GM18517 (cell line): ENCODE data around the gene ANKS1A.

Experiments
- ATAC-seq: cut with Tn5 transposase; IDR thresholded peaks from one replicate; pipeline ENCODE4 v1.9.1; 2021; ENCODE audit warnings: mild to moderate bottlenecking, moderate library complexity; ENCODE audit not compliant: unreplicated experiment

The ANKS1A gene

DNA sequence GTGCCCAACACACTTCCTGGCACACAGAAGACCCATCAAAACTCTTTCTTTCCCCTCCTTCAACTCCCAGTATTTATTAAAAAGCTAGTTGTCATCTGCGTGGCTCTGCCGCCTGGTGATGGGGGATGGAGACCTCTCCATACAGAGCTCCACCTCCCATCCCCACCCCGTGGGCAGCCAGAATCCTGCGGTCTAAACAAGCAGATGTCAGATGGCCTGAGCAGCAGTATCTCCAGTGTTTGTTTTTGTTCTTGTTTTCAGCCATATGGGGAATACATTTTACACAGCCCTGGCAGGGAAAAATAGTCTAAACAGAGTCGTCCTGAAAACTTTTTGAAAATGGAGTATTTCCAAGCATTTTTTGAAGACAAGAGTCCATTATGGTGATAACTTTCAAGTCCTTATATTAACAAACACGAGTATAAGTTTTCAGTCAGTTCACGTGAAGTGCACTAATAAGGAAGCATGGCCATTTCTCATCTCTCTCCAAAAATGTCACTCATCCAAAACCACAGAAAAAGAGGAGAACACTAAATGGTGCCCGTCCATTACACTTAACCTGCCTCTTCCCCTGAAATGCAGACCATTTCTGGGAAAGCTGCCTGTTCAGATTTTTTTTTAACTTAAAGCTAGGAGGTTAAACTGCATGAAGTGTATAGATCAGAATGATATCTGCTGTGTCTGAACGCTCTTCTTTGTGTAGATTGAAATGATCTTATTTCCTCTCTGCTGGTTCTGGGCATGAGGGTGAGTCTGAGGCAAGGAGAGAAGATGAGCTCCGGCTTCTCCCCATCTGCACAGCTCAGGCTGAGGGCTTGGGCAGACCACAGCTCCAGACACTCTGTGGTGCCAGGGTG is 161.1 kb downstream of the ANKS1A start:
- no peak for ATAC-seq

DNA sequence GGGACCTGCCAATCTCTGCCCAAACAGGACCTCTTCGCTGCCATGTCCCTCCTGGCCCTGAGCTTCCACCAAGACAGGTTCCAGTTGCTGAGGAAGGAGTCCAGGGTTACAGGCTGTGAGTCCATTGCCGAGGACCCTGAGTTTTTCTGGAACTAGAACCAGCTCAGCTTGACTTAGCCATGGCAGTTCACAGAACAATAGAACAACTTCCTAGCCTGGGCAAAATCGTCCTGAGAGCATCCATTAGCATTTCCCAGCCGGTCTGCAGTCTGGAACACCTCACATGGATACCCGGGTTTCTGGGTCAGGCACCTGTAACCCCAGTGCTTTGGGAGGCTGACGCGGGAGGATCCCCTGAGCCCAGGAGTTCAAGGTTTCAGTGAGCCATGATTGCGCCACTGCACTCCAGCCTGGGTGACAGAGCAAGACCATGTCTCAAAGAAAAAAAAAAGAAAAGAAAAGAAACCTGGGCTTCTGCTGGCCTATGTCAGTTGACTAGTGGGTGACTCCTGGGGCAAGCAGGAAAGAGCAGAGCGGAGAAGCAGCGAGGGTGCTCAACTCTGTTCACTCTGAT is 161.8 kb downstream of the ANKS1A start:
- ATAC-seq, result no peak

GRCh38 chr6:35051396-35051795 is 162.3 kb downstream of the ANKS1A start:
- ATAC-seq, result no peak

DNA sequence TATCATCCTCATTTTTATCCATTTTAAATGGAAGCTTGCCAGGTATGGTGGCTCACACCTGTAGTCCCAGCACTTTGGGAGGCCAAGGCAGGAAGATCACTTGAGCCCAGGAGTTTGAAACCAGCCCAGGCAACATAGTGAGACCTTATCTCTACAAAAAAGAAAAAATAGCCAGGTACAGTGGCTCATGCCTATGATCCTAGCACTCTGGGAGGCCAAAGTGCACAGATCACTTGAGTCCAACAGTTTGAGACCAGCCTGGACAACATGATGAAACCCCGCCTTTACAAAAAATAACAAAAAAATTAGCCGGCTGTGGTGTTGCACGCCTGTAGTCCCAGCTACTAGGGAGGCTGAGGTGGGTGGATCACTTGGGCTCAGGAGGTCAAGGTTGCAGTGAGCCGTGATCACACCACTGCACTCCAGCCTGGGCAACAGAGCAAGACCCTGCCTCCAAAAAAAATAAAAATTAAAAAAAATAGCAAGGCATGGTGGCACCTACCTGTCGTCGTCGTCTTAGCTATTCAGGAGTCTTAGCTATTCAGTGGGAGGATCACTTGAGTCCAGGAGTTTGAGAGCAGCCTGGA is 163.0 kb downstream of the ANKS1A start:
- ATAC-seq, result no peak

DNA sequence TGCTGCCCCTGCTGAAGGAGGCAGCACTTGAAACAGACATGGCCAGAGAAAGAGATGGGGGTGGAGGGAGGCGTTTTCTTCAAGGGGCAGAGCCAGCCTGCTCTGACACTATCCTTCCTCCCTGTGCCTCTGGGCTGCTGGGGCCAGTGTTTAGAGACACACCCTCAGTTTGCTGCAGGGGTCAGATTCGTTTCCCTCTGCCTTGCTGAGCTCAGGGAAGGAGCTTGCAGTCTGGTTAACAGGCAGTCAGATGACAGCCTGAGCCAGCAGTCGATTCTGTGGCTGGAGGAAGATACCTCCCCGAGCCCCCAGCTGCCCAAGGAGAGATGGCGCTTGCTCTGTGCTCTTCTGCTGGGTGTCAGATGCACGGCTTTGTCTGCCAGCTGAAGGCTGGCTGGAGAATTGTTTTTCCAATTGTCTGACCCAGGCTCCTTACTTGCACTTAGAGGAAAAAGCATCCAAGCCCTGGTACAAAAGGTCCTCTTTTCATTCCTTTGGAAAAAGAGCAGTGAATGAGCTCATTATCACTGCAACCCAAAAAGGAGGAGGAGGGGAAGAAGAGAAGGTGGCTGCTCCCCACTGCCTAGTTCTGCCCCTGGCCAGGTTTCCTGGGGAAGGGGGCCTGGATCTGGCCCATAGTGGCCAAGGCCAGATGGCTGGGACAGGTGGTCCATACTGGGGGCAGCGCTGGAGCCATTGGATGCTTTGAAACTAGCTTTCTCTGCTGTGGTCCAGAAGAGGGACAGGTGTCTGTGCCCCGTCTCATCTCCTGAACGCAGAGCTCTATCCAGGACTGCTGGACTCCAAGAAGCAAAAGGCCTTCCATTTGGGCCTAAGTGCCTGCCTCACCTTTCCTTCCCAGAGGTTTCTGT is 163.9 kb downstream of the ANKS1A start:
- no peak for ATAC-seq

DNA sequence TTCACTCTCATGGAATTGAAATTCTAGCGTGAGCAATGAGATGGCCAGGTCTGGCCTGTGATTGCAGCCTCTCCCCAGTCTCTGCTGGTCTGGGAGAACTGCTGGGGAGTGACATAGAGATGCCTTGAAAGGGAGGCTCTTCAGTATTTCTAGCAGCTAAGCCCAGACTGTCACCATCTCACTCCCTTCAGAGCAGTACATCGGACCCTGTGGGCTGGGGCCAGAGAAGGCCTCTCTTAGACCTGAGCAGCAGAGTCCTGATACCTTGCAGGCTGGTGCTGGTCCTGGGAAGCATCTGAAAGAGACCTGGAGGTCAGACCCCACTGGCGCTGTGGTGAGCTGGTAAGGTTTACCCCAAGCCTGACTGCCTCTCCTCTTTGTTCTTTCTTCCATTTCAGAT is 164.6 kb downstream of the ANKS1A start:
- ATAC-seq, result no peak

GRCh38 chr6:35054106-35054742 is 165.2 kb downstream of the ANKS1A start:
- no peak for ATAC-seq

GRCh38 chr6:35054743-35055130 is 165.7 kb downstream of the ANKS1A start:
- no peak for ATAC-seq

DNA sequence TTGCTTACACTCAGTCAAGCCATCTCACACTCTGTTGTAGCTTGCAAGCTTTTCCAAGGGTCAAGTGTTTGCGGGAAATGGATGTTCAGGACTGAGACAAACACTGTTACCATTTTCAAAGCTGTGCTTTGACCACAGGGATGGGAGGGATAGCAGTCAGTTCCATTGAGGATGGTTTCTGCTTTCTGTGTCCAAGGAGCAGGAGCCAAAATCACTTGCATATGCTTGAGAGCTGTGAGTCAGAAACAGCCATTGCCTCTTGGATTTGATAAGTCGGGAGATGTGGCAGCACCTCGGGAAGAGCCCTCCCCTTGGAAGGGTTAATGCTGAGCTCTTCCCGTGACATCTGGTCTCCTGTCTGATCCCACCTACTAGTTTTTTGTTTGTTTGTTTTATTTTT is 166.8 kb downstream of the ANKS1A start:
- no peak for ATAC-seq

DNA sequence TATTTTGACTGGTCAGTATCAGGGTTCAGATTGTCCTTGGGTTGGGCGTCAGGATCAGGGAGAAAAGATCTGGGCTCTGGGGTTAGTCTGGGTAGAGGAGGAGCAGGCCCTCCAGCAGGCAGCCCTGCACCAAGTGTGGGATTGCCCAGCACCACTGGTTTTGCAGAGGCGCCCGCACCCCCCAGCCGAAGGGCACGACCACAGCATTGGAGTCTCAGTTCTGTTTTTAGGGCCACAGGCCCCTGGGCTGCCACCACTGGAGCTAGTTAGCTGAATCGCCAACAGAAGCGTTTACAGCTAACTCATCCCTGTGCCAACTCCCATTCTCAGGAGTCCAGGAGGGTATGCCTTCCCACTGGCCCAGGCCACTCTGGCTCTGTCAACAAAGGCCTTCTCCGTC is 167.9 kb downstream of the ANKS1A start:
- ATAC-seq, result no peak

DNA sequence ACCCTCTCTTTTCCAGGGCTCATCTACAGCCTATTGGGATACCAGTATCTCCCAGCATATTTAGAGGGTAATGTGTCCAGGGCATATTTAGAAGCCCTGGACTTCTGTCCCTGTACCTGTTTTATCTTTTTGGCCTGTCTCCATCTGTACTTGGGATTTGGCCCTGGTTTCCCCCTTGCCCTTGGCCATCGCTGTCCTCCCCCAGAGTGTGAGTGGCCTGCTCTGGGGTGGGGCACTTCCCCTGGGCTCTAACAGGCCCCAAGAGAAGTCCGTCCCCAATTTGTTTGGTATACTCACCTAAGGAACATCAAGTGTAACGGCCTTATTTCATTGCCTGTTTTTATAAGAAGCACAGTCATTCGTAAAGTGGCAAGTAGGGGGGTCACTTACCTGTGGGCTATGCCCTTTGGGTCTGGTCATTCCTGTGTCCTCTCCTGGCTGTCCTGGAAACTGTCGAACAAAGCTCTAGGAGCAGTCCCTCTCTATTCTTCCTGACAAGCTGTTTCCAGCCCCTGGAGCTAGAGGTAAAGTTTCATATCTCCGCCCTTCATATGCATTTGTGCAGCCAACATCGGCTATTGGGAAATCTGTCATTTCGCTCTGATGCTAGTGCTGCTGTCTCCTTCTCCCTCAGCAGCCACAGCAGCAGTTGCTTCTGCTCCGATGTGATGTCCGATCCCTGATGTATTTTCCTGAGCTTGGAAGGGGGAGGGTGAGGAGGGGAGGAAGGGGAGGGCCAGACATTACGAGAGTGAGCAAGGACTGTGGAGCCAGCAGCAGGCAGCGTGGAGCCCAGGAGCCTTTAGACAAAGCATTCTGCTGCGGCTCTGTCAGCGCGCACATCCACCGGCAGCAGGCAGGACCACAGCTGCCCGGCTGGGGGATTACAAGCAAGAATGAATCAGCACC is 168.6 kb downstream of the ANKS1A start:
- ATAC-seq, result no peak

GRCh38 chr6:35058358-35058675 is 169.3 kb downstream of the ANKS1A start:
- ATAC-seq, result no peak

GRCh38 chr6:35058865-35059522 is 169.9 kb downstream of the ANKS1A start:
- ATAC-seq, result no peak

DNA sequence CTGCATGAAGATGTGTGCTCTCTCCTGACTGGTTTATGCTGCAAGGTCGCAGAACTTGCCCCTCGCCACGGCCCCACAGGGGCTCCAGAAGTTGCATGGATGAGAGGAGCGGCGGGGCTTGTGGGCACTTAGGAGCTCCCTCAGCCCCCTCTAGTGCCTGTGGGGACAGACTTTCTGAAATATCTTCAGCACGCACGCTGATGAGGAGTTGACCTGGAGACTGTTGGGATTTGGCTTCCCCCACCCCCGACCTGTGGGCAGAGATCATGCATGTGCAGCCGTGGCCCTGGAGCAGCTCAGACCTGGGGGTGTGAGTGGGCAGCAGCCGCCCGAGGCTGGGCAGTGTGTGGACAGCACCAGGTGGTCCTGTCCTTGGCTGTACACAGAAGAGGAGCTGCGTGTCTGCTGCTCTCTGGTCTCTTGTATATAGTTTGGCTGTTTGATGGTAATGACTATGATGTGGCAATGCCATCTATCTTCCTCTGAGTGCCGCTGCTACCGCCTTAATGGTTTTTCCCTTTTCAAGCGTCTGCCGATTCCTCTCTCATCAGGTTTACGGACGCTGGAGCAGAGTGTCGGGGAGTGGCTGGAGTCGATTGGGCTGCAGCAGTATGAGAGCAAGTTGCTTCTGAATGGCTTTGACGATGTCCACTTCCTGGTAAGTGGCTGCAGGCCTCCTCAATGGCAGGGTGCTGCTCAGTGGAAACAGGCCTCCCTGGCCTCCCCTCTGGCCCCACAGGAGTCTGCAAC is 170.7 kb downstream of the ANKS1A start:
- ATAC-seq, result no peak

DNA sequence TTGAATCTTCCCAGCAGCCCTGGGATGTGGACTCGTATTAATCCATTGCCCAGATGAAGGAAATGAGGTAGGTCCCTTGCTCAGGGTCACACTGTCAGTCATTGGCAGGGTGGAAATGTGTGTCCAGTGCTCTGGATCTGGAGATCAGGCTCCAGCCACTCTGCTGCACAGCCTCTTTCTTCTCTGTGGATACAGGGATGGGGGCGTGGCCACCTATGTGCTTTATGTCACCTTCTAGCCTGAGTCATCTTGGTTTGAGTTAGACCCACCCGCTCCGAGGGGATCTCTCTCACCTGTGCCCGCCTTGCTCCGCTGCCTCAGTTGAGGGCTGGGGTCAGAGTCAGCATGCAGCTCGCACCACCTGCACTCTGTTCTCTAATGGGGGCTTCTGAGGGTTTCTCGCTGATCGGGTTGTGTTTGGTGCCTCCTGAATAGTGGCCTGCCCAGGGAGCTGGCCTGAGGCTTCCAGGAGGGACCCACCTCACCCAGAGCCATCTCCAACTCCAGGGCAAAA is 172.1 kb downstream of the ANKS1A start:
- ATAC-seq, result no peak

DNA sequence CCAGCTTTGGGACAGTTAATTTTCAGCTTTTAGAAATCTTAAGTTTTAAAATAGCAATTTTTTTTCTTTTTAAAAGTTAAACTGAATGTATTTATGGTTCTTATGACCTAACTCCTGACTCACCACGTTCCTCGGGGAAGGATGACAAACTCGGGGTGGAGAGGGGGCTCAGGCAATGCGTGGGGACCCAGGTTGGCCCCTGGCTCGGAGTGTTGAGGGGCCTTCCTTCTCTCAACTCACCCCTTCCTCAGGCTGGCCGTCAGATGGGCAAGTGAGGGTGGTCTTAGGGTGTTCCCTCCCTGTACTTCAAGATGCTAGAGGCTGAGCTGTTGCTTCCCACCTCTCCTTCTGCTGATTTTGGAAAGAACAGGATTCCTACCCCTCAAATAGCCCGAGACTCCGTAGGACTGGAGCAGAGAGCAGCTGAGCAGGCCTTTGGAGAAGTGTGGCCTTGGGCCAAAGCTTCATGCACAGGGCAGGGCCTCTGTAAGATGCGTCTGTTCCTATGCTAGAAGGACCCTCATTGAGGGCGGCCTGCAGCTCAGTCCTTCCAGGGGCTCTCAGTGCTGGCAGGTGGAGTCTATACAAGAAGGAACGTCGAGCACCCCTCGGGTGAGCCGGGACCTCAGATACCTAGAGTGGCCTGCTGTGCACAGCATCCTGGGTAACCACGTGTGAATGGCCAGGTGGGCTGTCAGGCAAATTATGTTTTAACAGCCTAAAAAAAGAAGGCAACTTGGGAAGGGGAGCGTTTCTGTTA is 172.8 kb downstream of the ANKS1A start:
- ATAC-seq, result no peak

GRCh38 chr6:35062676-35063574 is 173.9 kb downstream of the ANKS1A start:
- ATAC-seq, result no peak
